Left renal pelvis (tissue), 4 donors: ENCODE measurements around the gene HK1. TPM values are rescaled to one million over a fixed set of nuclear protein-coding genes. Genes with fewer than 3 reads are reported as not detected.
"Not testable (repeated sequence)": the region's sequence is repeated elsewhere in the genome, so short reads cannot be mapped to it uniquely, and the experiment has no call there.

Experiments used
- DNase-seq, 4 donors: peaks; one replicate each; pipeline ENCODE4 v3.0.0-alpha.2; 2013; ENCODE audit warnings: low read depth in 4 of 4, low spot score in 3 of 4
- polyA plus RNA-seq, 4 donors: library from polyadenylated mRNA; unstranded; fragments of 120-200 nt; gene quantifications; one replicate each; pipeline ENCODE4 v1.2.1, GENCODE V29; 2013; ENCODE audit not compliant: insufficient read length in 4 of 4

HK1 gene
- polyA plus RNA-seq, 4 donors, result 38.0 to 53.7 (median 52.3) TPM

DNA sequence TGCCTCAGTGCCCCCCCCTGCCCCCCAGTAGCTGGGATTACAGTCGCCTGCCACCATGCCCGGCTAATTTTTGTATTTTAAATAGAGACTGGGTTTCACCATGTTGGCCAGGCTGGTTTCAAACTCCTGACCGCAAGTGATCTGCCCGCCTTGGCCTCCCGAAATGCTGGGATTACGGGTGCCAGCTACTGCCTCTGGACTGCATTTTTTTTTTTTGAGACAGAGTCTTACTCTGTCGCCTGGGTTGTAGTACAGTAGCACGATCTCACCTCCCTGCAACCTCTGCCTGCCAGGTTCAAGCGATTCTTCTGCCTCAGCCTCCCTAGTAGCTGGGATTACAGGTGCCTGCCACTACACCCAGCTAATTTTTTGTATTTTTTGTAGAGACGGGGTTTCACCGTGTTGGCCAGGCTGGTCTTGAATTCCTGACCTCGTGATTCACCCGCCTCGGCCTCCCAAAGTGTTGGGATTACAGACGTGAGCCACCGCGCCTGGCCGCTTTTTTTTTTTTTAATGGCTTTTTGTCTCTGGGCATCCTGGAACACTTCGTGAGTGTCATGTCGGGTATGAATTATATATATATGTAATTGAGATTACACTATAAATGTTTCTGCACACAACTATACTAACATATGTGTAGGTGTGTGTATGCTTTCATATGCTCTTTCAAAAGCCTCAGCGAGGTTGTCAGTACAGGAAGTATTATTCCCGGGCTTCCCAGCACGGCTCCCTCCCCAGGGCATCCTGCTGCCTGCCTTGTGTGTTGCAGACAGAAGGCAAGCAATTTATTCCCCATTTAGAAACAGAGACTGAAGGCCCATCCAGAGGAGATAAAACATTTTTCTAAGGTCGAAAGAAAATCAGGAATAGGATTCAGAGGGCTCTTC is 47.6 kb downstream of the HK1 start:
- DNase-seq, result not testable (repeated sequence)

- no peak for DNase-seq
Measured at GRCh38 chr10:69326692-69327091, 48.4 kb downstream of the HK1 start.

- peak in 1 of 4 donors; percentile 48 for DNase-seq
Measured at GRCh38 chr10:69327463-69328379, 49.4 kb downstream of the HK1 start.

DNA sequence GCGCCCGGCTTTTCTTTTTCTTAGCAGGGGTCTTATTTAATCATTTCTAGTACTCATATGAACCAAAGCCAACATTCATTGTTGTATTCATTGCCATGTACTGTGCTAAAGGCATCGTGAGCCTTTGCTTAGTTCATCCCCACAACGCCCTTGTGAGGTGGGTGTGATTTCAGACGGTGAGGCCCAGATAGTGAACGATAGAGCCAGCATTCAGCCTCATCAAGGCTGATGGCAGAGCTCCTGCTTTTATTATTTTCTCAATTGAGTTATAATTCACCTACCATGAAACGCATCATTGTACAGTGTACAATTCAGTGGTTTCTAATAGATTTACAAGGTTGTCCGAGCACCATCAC is 50.1 kb downstream of the HK1 start:
- DNase-seq, result no peak

- not testable (repeated sequence) for DNase-seq
Measured at GRCh38 chr10:69328888-69329287, 50.6 kb downstream of the HK1 start.

GRCh38 chr10:69329721-69330178 is 51.5 kb downstream of the HK1 start:
- no peak for DNase-seq

GRCh38 chr10:69331161-69331560 is 52.9 kb downstream of the HK1 start:
- DNase-seq, result no peak

- no peak for DNase-seq
Measured at GRCh38 chr10:69332278-69333010, 54.1 kb downstream of the HK1 start.

GRCh38 chr10:69333205-69333604 is 54.9 kb downstream of the HK1 start:
- no peak for DNase-seq

- not testable (repeated sequence) for DNase-seq
Measured at GRCh38 chr10:69333865-69334301, 55.6 kb downstream of the HK1 start.

DNA sequence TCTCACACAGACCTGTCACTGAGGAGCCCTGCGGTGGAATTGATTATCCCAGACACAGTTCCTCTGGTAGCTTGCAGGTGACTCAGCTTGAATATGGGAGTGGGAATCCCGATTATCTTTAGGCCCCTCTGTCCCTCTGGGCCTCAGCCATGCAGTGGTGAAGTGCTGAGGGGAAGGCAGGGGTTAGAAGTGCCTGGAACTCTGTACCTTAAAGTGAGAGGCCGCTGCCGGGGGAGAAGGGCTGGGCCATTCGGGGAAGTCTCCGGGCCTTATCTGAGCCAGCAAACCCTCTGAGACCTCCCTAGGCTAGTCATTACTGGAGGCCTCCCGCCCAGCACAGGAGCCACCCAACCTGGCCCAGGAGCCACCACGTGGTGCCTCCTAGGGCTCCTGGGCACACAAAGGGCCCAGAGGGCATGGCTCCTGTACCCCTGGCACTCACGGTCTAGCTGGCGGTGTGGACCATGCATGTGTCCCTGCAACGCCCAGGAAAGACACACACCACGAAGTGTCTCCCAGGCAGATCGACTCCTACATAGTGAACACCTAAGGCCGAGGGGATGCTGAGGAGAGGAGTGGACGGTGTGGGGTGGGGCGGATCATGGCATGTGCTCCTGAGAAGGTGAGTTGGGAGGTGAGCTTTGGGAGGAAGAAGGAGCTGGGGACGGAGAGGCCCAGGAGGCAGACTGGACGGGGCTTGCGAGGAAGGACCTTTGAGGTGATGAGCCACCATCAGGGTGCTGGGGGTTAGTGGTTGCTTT is 56.2 kb downstream of the HK1 start:
- DNase-seq, result no peak

DNA sequence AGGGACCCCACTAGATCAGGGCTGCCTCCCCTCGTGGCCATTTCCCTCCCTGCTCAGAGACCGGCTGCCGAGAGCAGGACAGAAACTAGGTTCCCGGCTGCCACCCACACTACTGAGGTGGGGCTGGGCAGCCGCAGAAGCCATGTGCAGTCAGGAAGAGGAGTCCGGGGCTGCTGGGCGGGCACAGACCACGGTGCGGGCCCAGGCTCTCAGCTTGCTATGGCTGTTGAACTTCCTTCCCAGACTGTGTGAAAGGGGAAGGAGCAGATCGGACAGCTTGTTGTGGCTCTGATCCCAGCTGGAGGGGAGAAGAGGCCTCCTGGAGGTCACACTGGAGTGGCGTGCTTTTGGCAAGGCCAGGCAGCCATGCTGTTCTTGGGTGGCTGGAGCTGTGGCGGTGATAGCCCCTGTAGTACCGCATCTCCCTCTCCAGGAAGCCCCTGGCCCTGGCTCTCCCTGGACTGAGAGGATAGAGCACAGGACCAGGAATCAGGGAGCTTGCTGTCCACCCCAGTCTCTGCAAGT is 56.8 kb downstream of the HK1 start:
- DNase-seq, result no peak

DNA sequence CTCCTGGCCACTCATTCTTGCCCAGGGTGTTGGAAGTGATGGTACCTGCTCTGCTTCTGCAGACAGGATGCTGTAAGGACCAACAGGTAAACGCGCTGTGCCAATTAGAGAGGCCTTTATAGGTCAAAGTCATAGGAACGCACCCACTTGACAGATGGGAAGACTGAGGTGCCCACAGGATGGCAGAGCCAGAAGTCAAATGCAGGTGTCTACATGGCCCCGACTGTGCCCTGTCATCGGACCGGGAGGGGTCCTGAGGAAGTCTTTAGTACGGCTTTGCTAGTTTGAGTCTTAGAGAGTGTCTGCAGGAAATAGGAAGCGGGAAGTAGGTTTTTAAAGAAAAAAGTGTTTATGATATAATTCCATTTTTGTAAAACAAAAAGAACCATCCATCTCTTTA is 57.3 kb downstream of the HK1 start:
- DNase-seq, result no peak

DNA sequence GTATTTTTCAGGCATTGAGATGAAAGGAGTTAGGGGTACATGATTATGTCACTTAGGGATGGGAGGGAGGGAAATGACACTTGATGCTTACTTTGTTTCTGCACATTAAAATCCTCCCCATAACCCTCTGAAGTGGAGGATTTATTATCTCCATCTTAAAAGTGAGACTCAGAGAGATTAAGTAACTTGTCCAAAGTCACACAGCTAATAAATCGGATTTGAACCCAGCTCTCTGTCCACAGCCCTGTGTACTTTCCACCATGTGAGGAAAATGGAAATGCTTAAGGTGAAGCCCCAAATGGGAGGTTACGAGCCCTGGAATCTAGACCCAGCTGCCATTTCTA is 58.6 kb downstream of the HK1 start:
- no peak for DNase-seq

DNA sequence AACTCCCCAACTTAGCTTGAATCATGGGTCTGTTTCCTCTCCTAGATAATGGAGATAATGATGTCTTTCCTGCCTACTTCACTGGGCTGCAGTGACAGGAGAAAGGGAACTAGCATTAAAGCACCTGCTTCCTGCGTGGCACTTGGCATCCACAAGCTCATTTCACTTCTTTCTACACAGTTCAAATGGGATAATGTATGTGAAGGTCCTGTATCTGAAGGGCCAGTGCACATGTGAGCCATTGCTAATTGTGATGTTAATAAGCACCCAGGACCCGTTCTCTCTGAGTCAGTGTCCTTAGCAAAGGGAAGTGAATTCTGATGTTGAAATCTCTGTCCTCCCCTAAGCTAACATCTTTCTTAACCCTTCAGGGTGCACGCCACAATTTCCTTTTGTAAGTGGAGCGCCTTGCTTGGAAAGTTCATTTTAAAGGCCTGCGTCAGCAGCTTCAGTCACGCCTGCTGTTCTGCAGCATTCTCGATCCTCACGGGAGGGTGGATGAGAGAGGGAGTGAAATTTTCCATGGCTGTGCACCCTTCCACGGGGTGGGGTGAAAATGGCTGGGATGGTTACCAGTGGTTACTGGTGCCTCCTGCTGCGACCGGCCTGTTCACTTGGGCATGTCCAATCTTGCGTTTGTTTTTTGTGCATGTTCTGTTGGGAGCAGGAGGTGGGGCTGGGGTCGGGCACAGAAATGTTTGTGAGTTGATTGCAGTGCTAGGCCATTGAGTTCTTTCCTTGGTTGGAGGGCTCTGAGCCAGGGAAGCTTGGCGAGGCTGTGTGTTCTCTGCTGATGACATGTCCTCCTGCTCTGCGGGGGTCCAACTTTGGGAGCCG is 59.2 kb downstream of the HK1 start:
- no peak for DNase-seq

GRCh38 chr10:69338133-69338456 is 59.8 kb downstream of the HK1 start:
- no peak for DNase-seq

DNA sequence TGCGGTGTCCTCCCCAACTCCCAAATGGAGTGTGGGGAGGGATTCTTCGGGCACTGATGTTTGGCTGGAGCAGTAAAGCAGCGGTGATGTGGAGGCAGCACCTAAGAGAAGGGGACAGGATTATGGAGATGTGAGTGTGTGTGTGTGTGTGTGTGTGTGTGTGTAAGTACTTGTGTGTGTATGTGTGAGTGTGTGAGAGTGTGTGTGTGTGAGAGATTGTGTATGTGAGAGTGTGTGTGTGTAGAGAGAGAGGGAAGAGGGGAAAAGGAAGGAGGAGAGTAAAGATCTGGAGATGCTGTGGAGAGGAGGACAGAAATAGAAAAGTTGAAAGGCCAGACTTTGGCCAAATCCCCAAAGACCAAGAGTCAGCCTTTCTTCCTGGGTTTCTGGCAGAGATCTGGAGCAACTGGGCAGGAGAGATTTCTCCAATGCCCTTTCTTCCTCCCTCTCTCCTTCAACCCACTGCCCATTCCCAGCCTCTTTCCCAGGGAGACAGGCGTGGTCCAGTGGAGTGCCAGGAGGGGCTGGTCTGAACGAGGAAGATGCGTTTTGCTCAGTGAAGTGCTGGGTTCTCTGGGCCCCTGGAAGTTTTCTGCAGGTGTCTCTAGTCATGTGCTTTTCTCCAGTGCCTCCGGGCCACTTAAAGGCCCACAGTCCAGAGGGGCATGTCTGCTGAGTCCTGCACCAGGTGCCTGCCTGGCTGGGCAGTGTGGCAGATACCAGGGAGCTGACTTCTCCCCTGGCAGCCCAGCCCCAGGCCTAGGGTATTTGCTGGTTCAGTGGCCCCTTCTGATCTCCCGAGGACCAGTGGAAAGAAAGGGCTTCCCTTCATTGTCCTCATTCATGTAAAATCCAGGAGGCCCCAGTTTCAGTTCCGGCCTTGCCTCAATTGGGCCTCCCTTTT is 60.5 kb downstream of the HK1 start:
- DNase-seq, result no peak

DNA sequence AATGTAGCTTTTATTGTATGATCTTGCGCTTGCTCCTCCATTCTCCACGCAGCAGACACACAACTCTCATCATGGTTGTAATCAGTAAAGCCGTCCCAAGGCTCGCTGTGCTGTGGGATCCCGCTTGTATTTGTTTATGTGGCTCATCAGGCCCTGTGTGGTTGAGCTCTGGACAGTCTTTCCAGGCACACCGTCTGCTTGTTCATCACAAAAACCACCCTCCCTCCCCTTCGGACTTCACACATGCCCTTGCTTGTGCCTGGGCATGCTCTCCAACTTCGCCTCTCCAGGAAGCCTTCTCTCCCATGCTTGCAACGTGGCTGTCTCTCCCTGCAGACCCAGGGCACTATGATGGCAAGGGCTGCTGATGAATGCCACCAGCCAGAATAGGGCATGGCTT is 62.4 kb downstream of the HK1 start:
- DNase-seq, result no peak
